ENCODE measurements around the gene HBQ1. TPM values are rescaled to one million over a fixed set of nuclear protein-coding genes. Genes with fewer than 3 reads are reported as not detected.

The HBQ1 gene
- total RNA-seq, 1 experiment from 2014 or later: not detected

GRCh38 chr16:143456-143855 lies 36.8 kb upstream of the HBQ1 start:
- no peaks in the 10 kb centered on the region for H3K4me1 Mint-ChIP-seq (ENCODE audit: low read depth, unreplicated experiment)
- H3K27me3 Mint-ChIP-seq (ENCODE audit: unreplicated experiment): peaks cover 25% of the 10 kb centered on the region
- no peak for DNase-seq
- no TSS peak for BruUV-seq (replicated peaks)
- peaks cover 18% of the 10 kb centered on the region for H3K36me3 Mint-ChIP-seq (ENCODE audit: insufficient read depth, unreplicated experiment)
- no peaks in the 10 kb centered on the region for H3K9me3 Mint-ChIP-seq (ENCODE audit: low read depth, unreplicated experiment)
- H3K27ac Mint-ChIP-seq (ENCODE audit: unreplicated experiment): no peak overlapping the region
- no peak for TF ChIP-seq CTCF (IDR thresholded peaks at IDR 0.05; ENCODE audit: unreplicated experiment)
- intact Hi-C loops (cut with micrococcal nuclease; ENCODE audit: unreplicated experiment): no loop called here
- CTCF ChIA-PET: no interaction called here
- no peak overlapping the region for H3K4me3 Mint-ChIP-seq (ENCODE audit: low read depth, unreplicated experiment)

- H3K9me3 Mint-ChIP-seq (ENCODE audit: low read depth, unreplicated experiment): no peaks in the 10 kb centered on the region
- no TSS peak for BruUV-seq (replicated peaks)
- intact Hi-C loops (cut with micrococcal nuclease; ENCODE audit: unreplicated experiment): no loop called here
- DNase-seq: no peak
- H3K27ac Mint-ChIP-seq (ENCODE audit: unreplicated experiment): no peak overlapping the region
- H3K4me1 Mint-ChIP-seq (ENCODE audit: low read depth, unreplicated experiment): no peaks in the 10 kb centered on the region
- peaks cover 39% of the 10 kb centered on the region for H3K27me3 Mint-ChIP-seq (ENCODE audit: unreplicated experiment)
- peaks cover 6% of the 10 kb centered on the region for H3K36me3 Mint-ChIP-seq (ENCODE audit: insufficient read depth, unreplicated experiment)
- no peak for TF ChIP-seq CTCF (IDR thresholded peaks at IDR 0.05; ENCODE audit: unreplicated experiment)
- no peak overlapping the region for H3K4me3 Mint-ChIP-seq (ENCODE audit: low read depth, unreplicated experiment)
- CTCF ChIA-PET: interaction anchor here (0.6 kb wide), 1 partner anchor 91 kb away, joined by 5 read pairs; the partner anchor contains the start of genes POLR3K and SNRNP25
Measured at GRCh38 chr16:144797-145252, 35.4 kb upstream of the HBQ1 start.

GRCh38 chr16:146646-147045 lies 33.6 kb upstream of the HBQ1 start:
- peaks cover 55% of the 10 kb centered on the region for H3K27me3 Mint-ChIP-seq (ENCODE audit: unreplicated experiment)
- no TSS peak for BruUV-seq (replicated peaks)
- CTCF ChIA-PET: no interaction called here
- no peaks in the 10 kb centered on the region for H3K4me1 Mint-ChIP-seq (ENCODE audit: low read depth, unreplicated experiment)
- H3K9me3 Mint-ChIP-seq (ENCODE audit: low read depth, unreplicated experiment): no peaks in the 10 kb centered on the region
- intact Hi-C loops (cut with micrococcal nuclease; ENCODE audit: unreplicated experiment): no loop called here
- no peak for TF ChIP-seq CTCF (IDR thresholded peaks at IDR 0.05; ENCODE audit: unreplicated experiment)
- H3K27ac Mint-ChIP-seq (ENCODE audit: unreplicated experiment): no peak overlapping the region
- H3K36me3 Mint-ChIP-seq (ENCODE audit: insufficient read depth, unreplicated experiment): no peaks in the 10 kb centered on the region
- no peak for DNase-seq
- H3K4me3 Mint-ChIP-seq (ENCODE audit: low read depth, unreplicated experiment): no peak overlapping the region

GRCh38 chr16:149024-149660 lies 31.1 kb upstream of the HBQ1 start:
- no peak for TF ChIP-seq CTCF (IDR thresholded peaks at IDR 0.05; ENCODE audit: unreplicated experiment)
- BruUV-seq (replicated peaks): no TSS peak
- DNase-seq: no peak
- Mint-ChIP-seq H3K4me3 (ENCODE audit: low read depth, unreplicated experiment) (no peak overlapping the region), H3K27me3 (ENCODE audit: unreplicated experiment) (peaks cover 58% of the 10 kb centered on the region), H3K27ac (ENCODE audit: unreplicated experiment) (no peak overlapping the region), H3K9me3 (ENCODE audit: low read depth, unreplicated experiment) (no peaks in the 10 kb centered on the region), H3K4me1 (ENCODE audit: low read depth, unreplicated experiment) (no peaks in the 10 kb centered on the region), H3K36me3 (ENCODE audit: insufficient read depth, unreplicated experiment) (peaks cover 1% of the 10 kb centered on the region)
- intact Hi-C loops (cut with micrococcal nuclease; ENCODE audit: unreplicated experiment): no loop called here
- CTCF ChIA-PET: no interaction called here
